ENCODE data around the gene DMD.

- TF ChIP-seq POLR2A (IDR thresholded peaks at IDR 0.05; ENCODE audit: extremely low read depth, insufficient read length) (no peak), CTCF (IDR thresholded peaks at IDR 0.05; ENCODE audit: low read depth, low read length) (no peak), MYC (IDR thresholded peaks at IDR 0.05; ENCODE audit: low read depth, low read length) (no peak), MAX (IDR thresholded peaks at IDR 0.05; ENCODE audit: low read depth, low read length) (no peak)
Observed at GRCh38 chrX:32852203-32852602, 359.1 kb downstream of the DMD start.

Data from NB4 (cell line).